Common myeloid progenitor, CD34-positive (primary cell): ENCODE data around the gene MYPOP.

Source experiments
- CTCF ChIA-PET: fragments of 350-600 bp; sonication (Branson Sonifier 250); formaldehyde crosslinking; loops from one replicate; lab custom pipeline; 2021; ENCODE audit warnings: antibody characterized with exemption; lab: Charles Lee
- POLR2A ChIA-PET: fragments of 350-600 bp; sonication (Branson Sonifier 250); formaldehyde crosslinking; loops from one replicate; lab custom pipeline; 2021; ENCODE audit warnings: antibody characterized with exemption; lab: Charles Lee
- DNase-seq, 3 donors: peaks; one replicate each; pipeline versions ENCODE4 v3.0.0 to v3.0.0-alpha.2; 2013
- H3K27ac ChIP-seq, 2 experiments: 1 replicate in 1 of 2; 2 replicates in 1 of 2; pipeline ENCODE4 v1.7.0; 2013; ENCODE audit warnings: inconsistent platforms in 2 of 2, low read length in 2 of 2, mild to moderate bottlenecking in 2 of 2, low read depth in 1 of 2, moderate library complexity in 1 of 2; ENCODE audit not compliant: severe bottlenecking in 2 of 2, insufficient read depth in 1 of 2, poor library complexity in 1 of 2
- H3K27me3 ChIP-seq, 5 experiments: replicated peaks in 2 of 5; 1 replicate in 3 of 5; 2 replicates in 2 of 5; pipeline versions ENCODE4 v1.6.1 to v1.7.0; 2013; ENCODE audit warnings: low read length in 4 of 5, mild to moderate bottlenecking in 2 of 5, moderate library complexity in 2 of 5, inconsistent platforms in 1 of 5; ENCODE audit not compliant: insufficient read depth in 5 of 5, control insufficient read depth in 4 of 5
- H3K36me3 ChIP-seq, 4 experiments: 1 replicate in 2 of 4; 2 replicates in 2 of 4; pipeline versions ENCODE4 v1.6.1 to v1.7.0; 2013; ENCODE audit warnings: low read length in 3 of 4, control low read depth in 1 of 4, mild to moderate bottlenecking in 1 of 4; ENCODE audit not compliant: control insufficient read depth in 4 of 4, insufficient read depth in 4 of 4
- H3K4me1 ChIP-seq, 4 experiments: 1 replicate in 3 of 4; 2 replicates in 1 of 4; pipeline versions ENCODE4 v1.6.1 to v1.7.1; 2013; ENCODE audit warnings: low read length in 3 of 4, mild to moderate bottlenecking in 3 of 4, control low read depth in 1 of 4, inconsistent platforms in 1 of 4, moderate library complexity in 1 of 4; ENCODE audit not compliant: control insufficient read depth in 4 of 4, insufficient read depth in 4 of 4; ENCODE audit errors: control extremely low read depth in 1 of 4
- H3K4me3 ChIP-seq, 7 experiments: 1 replicate in 4 of 7; 2 replicates in 3 of 7; pipeline versions ENCODE4 v1.5.1 to v1.7.0; 2013; ENCODE audit warnings: mild to moderate bottlenecking in 7 of 7, low read length in 6 of 7, moderate library complexity in 6 of 7, inconsistent platforms in 2 of 7, low read depth in 2 of 7, control low read depth in 1 of 7; ENCODE audit not compliant: insufficient read depth in 4 of 7, control insufficient read depth in 1 of 7; ENCODE audit errors: extremely low read depth in 1 of 7
- H3K9me3 ChIP-seq, 5 experiments: 1 replicate in 4 of 5; 2 replicates in 1 of 5; pipeline versions ENCODE4 v1.6.1 to v1.7.1; 2013; ENCODE audit warnings: low read length in 4 of 5, mild to moderate bottlenecking in 2 of 5, inconsistent platforms in 1 of 5, low read depth in 1 of 5, moderate library complexity in 1 of 5; ENCODE audit not compliant: control insufficient read depth in 4 of 5, insufficient read depth in 2 of 5; ENCODE audit errors: control extremely low read depth in 1 of 5
- WGBS: methylation state at CpG from one replicate; pipeline ENCODE4 v1.1.5; 2013; ENCODE audit not compliant: insufficient coverage; 5-methylcytosine and 5-hydroxymethylcytosine counted together

The MYPOP gene

DNA sequence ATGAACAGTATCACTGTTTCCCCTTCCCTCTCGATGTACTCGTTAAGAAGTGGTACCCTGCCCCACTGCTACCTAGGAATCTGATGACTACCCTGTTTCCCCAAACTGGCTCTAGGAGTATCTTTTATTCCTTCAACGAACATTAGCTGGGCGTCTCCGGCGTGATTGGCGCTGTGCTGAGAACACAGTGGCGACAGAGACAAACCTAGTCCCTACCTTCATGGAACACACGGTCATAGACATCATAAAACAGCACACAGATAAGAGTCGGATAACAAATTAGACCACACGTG is 40.2 kb downstream of the MYPOP start:
- ChIA-PET CTCF (no interaction called here), POLR2A (interaction anchor here (0.6 to 1.6 kb wide), 2 partner anchors 40 to 743 kb away, joined by 3 to 8 read pairs; partner anchors contain the start of gene MYPOP)
- Histone ChIP-seq H3K36me3 (peaks cover 0 to 21% (median 10%) of the 10 kb centered on the region in 4 experiments), H3K9me3 (no peaks in the 10 kb centered on the region), H3K4me1 (peaks cover 3 to 27% (median 22%) of the 10 kb centered on the region in 4 experiments), H3K27ac (peak overlapping the region; percentile 85 to 86), H3K27me3 (peaks cover 0 to 2% (median 0%) of the 10 kb centered on the region in 5 experiments), H3K4me3 (peak overlapping the region; percentile 76 to 96 (median 86))
- no peak for DNase-seq
- 0% methylated on average over 9 of the region's 11 CpGs for WGBS

DNA sequence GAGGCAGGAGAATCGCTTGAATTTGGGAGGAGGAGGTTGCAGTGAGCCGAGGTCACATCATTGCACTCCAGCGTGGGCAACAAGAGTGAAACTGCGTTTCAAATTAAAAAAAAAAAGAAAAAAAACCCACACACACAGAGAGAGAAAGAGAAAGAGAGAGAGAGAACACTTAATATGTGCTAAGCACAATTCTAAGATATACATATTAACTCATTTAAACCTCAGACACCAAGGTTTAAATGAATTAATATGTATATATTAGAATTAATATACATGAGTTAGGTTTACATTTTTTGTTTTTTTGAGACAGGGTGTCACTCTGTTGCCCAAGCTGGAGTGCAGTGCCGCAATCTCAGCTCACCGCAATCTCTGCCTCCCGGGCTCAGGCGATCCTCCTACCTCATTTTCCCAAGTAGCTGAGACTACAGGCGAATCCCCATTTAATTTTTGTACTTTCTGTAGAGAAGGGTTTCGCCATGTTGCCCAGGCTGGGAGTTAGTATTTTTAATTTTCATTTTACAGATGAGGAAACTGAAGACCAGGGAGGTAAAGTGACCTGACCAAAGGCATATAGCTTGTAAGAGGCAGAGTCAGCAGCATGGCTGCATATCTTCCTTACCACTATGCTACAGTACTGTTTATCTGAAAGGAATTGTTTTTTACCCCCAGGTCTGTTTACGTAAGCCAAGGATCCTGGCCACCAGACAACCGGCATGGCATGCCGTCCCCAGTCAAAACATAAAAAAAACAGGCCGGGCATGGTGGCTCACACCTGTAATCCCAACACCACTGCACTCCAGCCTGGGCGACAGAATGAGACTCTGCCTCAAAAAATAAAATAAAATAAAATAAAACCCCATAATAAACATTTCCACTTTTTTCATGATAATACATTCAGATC is 41.8 kb downstream of the MYPOP start:
- H3K4me1 ChIP-seq: peaks cover 3 to 27% (median 22%) of the 10 kb centered on the region in 4 experiments
- no peak overlapping the region for H3K4me3 ChIP-seq
- ChIA-PET POLR2A (no interaction called here), CTCF (interaction anchor here (0.7 to 1.5 kb wide), 2 partner anchors 11 to 13 kb away, joined by 3 to 5 read pairs; no protein-coding TSS in a partner anchor)
- peaks cover 0 to 23% (median 13%) of the 10 kb centered on the region in 4 experiments for H3K36me3 ChIP-seq
- 99% methylated on average over 7 of the region's 15 CpGs for WGBS
- no peak for DNase-seq
- no peaks in the 10 kb centered on the region for H3K9me3 ChIP-seq
- peaks cover 0 to 2% (median 0%) of the 10 kb centered on the region in 5 experiments for H3K27me3 ChIP-seq
- no peak overlapping the region for H3K27ac ChIP-seq

DNA sequence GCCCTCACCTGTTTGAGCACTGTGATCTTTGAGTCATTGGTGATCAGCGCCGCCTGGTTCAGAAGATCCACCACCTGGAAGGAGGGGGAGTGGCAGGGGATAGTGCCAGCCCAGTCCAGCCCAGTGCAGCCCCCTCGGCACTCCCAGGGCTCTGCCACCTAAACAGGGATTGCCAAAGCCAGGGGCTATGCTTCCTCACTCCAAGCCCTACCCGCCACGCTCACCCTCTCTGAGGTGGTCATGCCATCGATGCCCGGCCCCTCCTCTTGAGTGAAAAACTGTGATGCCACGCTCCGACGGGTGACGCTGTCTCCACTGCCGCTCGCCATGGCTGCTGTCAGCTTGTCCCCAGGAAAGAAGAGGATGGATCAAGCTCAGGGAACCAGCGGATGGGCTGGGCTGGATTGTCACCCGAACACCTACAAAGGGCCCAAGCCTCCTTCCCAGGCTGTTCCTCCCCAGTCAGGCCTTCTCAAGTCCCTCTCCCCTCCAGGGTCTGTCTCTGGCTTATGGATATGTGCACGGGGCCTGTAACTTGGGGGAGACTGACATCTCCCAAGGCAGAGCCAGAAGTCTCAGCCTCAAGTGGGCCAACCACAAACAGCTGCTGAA is 48.1 kb downstream of the MYPOP start:
- H3K36me3 ChIP-seq: peaks cover 8 to 67% (median 47%) of the 10 kb centered on the region in 4 experiments
- no peak for DNase-seq
- ChIA-PET CTCF (interaction anchor here (0.6 to 1.7 kb wide), 4 partner anchors 28 to 341 kb away, joined by 3 to 5 read pairs (median 3); partner anchors contain the start of gene IRF2BP1), POLR2A (no interaction called here)
- H3K27ac ChIP-seq: no peak overlapping the region
- H3K4me1 ChIP-seq: no peaks in the 10 kb centered on the region
- H3K4me3 ChIP-seq: no peak overlapping the region
- H3K9me3 ChIP-seq: no peaks in the 10 kb centered on the region
- H3K27me3 ChIP-seq: no peaks in the 10 kb centered on the region
- WGBS: 96% methylated on average over 14 of the region's 16 CpGs

DNA sequence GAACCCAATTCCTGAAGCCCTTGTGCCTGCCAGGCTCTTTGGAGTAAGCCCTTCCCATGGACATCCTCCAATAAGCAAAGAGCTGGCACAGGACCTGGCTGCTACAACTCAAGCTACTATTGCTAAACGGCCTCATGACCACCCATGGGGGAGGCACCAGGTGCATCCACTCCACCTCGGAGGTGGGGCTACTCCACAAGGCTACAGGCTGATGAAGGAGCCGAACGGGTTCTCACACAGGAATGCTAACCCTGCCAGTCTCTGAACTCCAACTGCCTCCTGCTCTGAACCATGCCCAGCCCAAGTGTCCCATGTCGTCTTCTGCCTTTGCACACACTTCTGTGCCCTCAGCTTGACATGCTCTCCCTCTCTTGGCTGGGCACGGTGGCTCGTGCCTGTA is 49.4 kb downstream of the MYPOP start:
- H3K27ac ChIP-seq: no peak overlapping the region
- H3K4me1 ChIP-seq: no peaks in the 10 kb centered on the region
- CTCF ChIA-PET: interaction anchor here (1.7 kb wide), 1 partner anchor 36 kb away, joined by 5 read pairs; no protein-coding TSS in a partner anchor
- H3K4me3 ChIP-seq: no peak overlapping the region
- H3K9me3 ChIP-seq: no peaks in the 10 kb centered on the region
- H3K36me3 ChIP-seq: peaks cover 13 to 72% (median 49%) of the 10 kb centered on the region in 4 experiments
- no peaks in the 10 kb centered on the region for H3K27me3 ChIP-seq
- POLR2A ChIA-PET: no interaction called here
- DNase-seq: no peak
- 91% methylated on average over 7 of the region's 7 CpGs for WGBS

DNA sequence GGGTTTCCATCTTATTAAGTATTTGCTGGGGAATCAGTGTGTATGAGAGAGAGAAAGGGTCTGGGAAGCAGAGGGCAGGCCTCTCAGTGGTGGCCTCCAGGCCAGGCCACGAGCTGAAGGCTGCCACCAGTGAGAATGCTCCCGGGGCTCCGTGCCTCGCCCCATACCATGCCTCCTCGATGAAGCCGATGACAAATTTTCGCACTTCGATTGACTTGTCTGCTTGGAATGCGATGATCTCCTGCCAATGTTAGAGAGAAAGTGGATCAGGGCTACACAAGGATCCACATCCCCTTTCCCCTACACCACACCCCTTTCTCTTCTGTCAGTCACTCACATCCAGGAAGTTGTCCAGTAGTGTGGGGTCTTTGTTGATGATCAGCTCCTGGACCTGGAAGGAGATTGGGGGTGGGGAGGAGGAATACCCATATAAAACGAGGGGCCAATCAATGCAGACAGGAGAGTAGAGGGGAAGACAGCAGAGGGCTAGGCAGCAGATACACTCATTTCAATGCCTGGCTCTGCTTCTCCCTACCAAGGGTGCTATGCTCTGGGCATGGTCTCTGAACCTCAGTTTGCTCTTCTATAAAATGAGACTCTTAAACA is 50.2 kb downstream of the MYPOP start:
- peaks cover 14 to 79% (median 55%) of the 10 kb centered on the region in 4 experiments for H3K36me3 ChIP-seq
- POLR2A ChIA-PET: no interaction called here
- no peak overlapping the region for H3K27ac ChIP-seq
- H3K27me3 ChIP-seq: no peaks in the 10 kb centered on the region
- no peaks in the 10 kb centered on the region for H3K9me3 ChIP-seq
- no peak overlapping the region for H3K4me3 ChIP-seq
- 96% methylated on average over 10 of the region's 10 CpGs for WGBS
- CTCF ChIA-PET: no interaction called here
- no peak for DNase-seq
- no peaks in the 10 kb centered on the region for H3K4me1 ChIP-seq

DNA sequence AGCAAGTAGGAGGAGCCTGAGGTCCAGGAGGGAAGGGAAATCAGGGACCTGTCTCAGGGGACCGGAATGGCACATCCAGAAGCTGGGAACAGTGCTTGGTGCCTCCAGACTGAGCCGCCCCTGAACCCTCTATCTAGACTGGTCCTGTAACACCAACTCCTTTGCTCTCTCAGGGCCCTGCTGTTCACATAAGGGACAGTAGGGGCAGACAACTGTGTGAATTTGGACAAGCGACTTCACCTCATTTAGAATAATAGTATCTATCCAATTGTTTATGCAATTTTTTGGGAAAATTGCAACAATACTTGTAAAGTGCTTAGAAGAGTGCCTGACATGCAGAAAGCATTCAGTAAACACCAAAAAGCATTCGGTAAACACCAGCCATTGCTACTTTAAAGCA is 53.5 kb downstream of the MYPOP start:
- ChIA-PET CTCF (interaction anchor here (1.7 to 1.8 kb wide), 2 partner anchors 9 to 11 kb away, joined by 3 to 4 read pairs; no protein-coding TSS in a partner anchor), POLR2A (no interaction called here)
- 92% methylated on average over 2 of the region's 4 CpGs for WGBS
- peak in 2 of 3 donors; percentile 10 to 22 for DNase-seq
- no peak overlapping the region for H3K4me3 ChIP-seq
- H3K27me3 ChIP-seq: no peaks in the 10 kb centered on the region
- H3K9me3 ChIP-seq: no peaks in the 10 kb centered on the region
- peaks cover 19 to 94% (median 59%) of the 10 kb centered on the region in 4 experiments for H3K36me3 ChIP-seq
- no peaks in the 10 kb centered on the region for H3K4me1 ChIP-seq
- H3K27ac ChIP-seq: no peak overlapping the region
